PFSK-1 (cell line): ENCODE measurements around the gene DNAJA4.

ENCODE experiments used
- POLR2AphosphoS5 ChIP-seq: IDR thresholded peaks from 2 replicates; pipeline ENCODE4 v1.6.1; 2012; ENCODE audit warnings: low read depth, mild to moderate bottlenecking, control low read depth, low read length, moderate library complexity
- REST ChIP-seq, 2 experiments: IDR thresholded peaks; 2 replicates each; pipeline versions ENCODE4 v1.6.1 to v1.8.0; 2011 to 2012; ENCODE audit warnings: low read depth in 2 of 2, low read length in 2 of 2, control low read depth in 1 of 2, inconsistent platforms in 1 of 2, mild to moderate bottlenecking in 1 of 2, moderate library complexity in 1 of 2; ENCODE audit not compliant: insufficient read depth in 1 of 2
- TAF1 ChIP-seq: IDR thresholded peaks from 2 replicates; pipeline ENCODE4 v1.6.1; 2012; ENCODE audit warnings: low read length, control low read depth, borderline replicate concordance; ENCODE audit not compliant: insufficient read depth

DNA sequence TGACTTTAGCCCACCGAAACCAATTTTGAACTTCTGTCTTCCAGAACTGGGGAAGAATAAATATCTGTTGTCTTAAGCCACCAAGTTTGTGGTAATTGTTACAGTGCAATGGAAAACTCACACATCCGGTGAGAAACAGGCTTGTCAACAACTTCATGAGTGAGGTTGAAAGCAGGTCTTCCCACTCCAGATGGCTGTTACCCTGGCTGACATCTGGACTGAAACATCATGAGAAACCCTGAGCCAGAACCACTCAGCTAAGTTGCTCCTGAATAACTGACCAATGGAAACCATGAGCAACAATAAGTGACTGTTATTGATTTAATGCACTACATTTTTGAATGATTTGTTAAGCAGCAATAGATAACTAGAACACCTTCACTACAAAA is 40.3 kb upstream of the DNAJA4 start:
- TF ChIP-seq TAF1 (no peak), POLR2AphosphoS5 (no peak), REST (IDR thresholded peaks at IDR 0.05; ENCODE audit: insufficient read depth in 1 of 2, low read depth in 2 of 2, low read length in 2 of 2) (no peak)
